Cortex of kidney (tissue), 1 donor: ENCODE results near the gene PITRM1.
"Not testable (repeated sequence)": the region's sequence is repeated elsewhere in the genome, so short reads cannot be mapped to it uniquely, and the experiment has no call there.

Experiments
- DNase-seq: peaks from one replicate; lab custom pipeline; 2025; lab: John Stamatoyannopoulos, UW

PITRM1 gene

GRCh38 chr10:3197348-3198003 is 24.9 kb upstream of the PITRM1 start:
- no peak for DNase-seq

- no peak for DNase-seq
Measured at GRCh38 chr10:3196958-3197347, 24.4 kb upstream of the PITRM1 start.

- DNase-seq = no peak
Measured at GRCh38 chr10:3196482-3196881, 23.9 kb upstream of the PITRM1 start.

GRCh38 chr10:3195726-3196125 is 23.1 kb upstream of the PITRM1 start:
- DNase-seq = no peak

GRCh38 chr10:3195286-3195685 is 22.7 kb upstream of the PITRM1 start:
- DNase-seq = no peak

- no peak for DNase-seq
Measured at GRCh38 chr10:3194871-3195270, 22.3 kb upstream of the PITRM1 start.

GRCh38 chr10:3193751-3194150 is 21.2 kb upstream of the PITRM1 start:
- no peak for DNase-seq

- DNase-seq = no peak
Measured at GRCh38 chr10:3192856-3193635, 20.5 kb upstream of the PITRM1 start.

GRCh38 chr10:3190817-3191216 is 18.2 kb upstream of the PITRM1 start:
- DNase-seq = no peak

- not testable (repeated sequence) for DNase-seq
Measured at GRCh38 chr10:3187229-3187628, 14.6 kb upstream of the PITRM1 start.

- no peak for DNase-seq
Measured at GRCh38 chr10:3186368-3186767, 13.8 kb upstream of the PITRM1 start.

GRCh38 chr10:3185386-3185785 is 12.8 kb upstream of the PITRM1 start:
- no peak for DNase-seq

GRCh38 chr10:3180355-3181025 is 7.9 kb upstream of the PITRM1 start:
- DNase-seq = no peak

GRCh38 chr10:3179174-3179573 is 6.6 kb upstream of the PITRM1 start:
- DNase-seq = no peak

- no peak for DNase-seq
Measured at GRCh38 chr10:3178042-3178441, 5.5 kb upstream of the PITRM1 start.

GRCh38 chr10:3173171-3173878 is 743 bp upstream of the PITRM1 start:
- no peak for DNase-seq

GRCh38 chr10:3172081-3172445 is 519 bp downstream of the PITRM1 start:
- no peak for DNase-seq

GRCh38 chr10:3171488-3171887 is 1.1 kb downstream of the PITRM1 start:
- not testable (repeated sequence) for DNase-seq

GRCh38 chr10:3169673-3170072 is 2.9 kb downstream of the PITRM1 start:
- DNase-seq = no peak

GRCh38 chr10:3169271-3169670 is 3.3 kb downstream of the PITRM1 start:
- DNase-seq = no peak

- DNase-seq = no peak
Measured at GRCh38 chr10:3167611-3168330, 4.8 kb downstream of the PITRM1 start.
